Mammary epithelial cell (primary cell): ENCODE data around the gene OVCH1.

Source experiments
- EZH2 ChIP-seq: IDR thresholded peaks from 2 replicates; pipeline ENCODE4 v1.6.1; 2012; ENCODE audit warnings: low read length, inconsistent platforms, borderline replicate concordance
- TF ChIP-seq, protein P1 (sequence below), 2 donors: IDR thresholded peaks in 1 of 2; conservative IDR thresholded peaks in 1 of 2; 2 replicates each; pipeline ENCODE4 v1.5.1; 2011 to 2012; ENCODE audit warnings: inconsistent platforms in 2 of 2, low read length in 2 of 2, mild to moderate bottlenecking in 2 of 2, control low read depth in 1 of 2, low read depth in 1 of 2; ENCODE audit not compliant: insufficient read depth in 1 of 2; ENCODE audit errors: extremely low read depth in 1 of 2

DNA sequence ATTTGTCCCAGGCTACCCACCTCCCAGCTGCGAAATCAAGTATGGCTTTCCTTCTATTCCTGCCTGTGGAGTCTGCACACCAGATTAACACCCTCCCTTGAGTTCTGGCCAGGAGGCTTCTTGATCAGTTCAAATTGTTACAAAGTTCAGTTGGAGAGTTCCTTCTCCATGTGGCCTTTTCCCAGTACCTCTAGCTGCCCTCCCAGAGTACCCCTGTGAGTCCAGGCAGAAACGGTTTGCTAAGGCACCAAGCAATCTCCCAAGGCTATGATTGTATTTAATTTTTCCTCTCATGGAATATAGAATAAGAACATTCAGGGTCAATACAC, 66.8 kb downstream of the OVCH1 start:
- TF ChIP-seq, protein P1, sequence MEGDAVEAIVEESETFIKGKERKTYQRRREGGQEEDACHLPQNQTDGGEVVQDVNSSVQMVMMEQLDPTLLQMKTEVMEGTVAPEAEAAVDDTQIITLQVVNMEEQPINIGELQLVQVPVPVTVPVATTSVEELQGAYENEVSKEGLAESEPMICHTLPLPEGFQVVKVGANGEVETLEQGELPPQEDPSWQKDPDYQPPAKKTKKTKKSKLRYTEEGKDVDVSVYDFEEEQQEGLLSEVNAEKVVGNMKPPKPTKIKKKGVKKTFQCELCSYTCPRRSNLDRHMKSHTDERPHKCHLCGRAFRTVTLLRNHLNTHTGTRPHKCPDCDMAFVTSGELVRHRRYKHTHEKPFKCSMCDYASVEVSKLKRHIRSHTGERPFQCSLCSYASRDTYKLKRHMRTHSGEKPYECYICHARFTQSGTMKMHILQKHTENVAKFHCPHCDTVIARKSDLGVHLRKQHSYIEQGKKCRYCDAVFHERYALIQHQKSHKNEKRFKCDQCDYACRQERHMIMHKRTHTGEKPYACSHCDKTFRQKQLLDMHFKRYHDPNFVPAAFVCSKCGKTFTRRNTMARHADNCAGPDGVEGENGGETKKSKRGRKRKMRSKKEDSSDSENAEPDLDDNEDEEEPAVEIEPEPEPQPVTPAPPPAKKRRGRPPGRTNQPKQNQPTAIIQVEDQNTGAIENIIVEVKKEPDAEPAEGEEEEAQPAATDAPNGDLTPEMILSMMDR (conservative IDR thresholded peaks at IDR 0.05 in 1 of 2, IDR thresholded peaks at IDR 0.05 in 1 of 2; ENCODE audit: extremely low read depth in 1 of 2, insufficient read depth in 1 of 2, low read depth in 1 of 2, low read length in 2 of 2): no peak
- TF ChIP-seq EZH2: no peak
